ENCODE results near the gene PI4K2B.
"Not testable (repeated sequence)": the region's sequence is repeated elsewhere in the genome, so short reads cannot be mapped to it uniquely, and the experiment has no call there.

DNA sequence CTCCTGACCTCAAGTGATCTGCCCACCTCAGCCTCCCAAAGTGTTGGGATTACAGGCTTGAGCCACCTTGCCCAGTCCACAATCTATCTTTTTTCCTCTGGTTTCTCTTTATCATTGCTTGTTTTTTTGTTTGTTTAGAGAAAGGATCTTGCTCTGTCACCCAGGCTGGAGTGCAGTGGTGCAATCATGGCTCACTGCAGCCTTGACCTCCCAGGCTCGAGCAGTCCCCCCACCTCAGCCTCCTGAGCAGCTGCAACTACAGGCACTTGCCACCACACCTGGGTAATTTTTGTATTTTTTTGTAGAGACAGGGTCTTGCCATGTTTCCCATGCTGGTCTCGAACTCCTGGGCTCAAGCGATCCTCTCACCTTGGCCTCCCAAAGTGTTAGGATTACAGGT is 94.6 kb downstream of the PI4K2B start:
- TF ChIP-seq POLR2A (IDR thresholded peaks at IDR 0.05), result not testable (repeated sequence)
- TF ChIP-seq, protein P1, sequence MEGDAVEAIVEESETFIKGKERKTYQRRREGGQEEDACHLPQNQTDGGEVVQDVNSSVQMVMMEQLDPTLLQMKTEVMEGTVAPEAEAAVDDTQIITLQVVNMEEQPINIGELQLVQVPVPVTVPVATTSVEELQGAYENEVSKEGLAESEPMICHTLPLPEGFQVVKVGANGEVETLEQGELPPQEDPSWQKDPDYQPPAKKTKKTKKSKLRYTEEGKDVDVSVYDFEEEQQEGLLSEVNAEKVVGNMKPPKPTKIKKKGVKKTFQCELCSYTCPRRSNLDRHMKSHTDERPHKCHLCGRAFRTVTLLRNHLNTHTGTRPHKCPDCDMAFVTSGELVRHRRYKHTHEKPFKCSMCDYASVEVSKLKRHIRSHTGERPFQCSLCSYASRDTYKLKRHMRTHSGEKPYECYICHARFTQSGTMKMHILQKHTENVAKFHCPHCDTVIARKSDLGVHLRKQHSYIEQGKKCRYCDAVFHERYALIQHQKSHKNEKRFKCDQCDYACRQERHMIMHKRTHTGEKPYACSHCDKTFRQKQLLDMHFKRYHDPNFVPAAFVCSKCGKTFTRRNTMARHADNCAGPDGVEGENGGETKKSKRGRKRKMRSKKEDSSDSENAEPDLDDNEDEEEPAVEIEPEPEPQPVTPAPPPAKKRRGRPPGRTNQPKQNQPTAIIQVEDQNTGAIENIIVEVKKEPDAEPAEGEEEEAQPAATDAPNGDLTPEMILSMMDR (IDR thresholded peaks at IDR 0.05), result not testable (repeated sequence)
